Activated naive CD4-positive, alpha-beta T cell treated with anti-CD3 and anti-CD28 coated beads, Interleukin-2, amount 50 U/mL, for 72 hours (primary cell): Measurements from ENCODE around the gene HOXB3. TPM values are rescaled to one million over a fixed set of nuclear protein-coding genes. Genes with fewer than 3 reads are reported as not detected.

ENCODE experiments used
- ATAC-seq, 2 donors: fragments of 150-1000 bp; cut with Tn5 transposase; 2 replicates each; pipeline ENCODE4 v1.10.0; 2021; ENCODE audit warnings: mild to moderate bottlenecking in 2 of 2, moderate library complexity in 2 of 2
- DNase-seq, 2 donors: peaks; one replicate each; pipeline ENCODE4 v3.0.0; 2021 to 2022; ENCODE audit warnings: low spot score in 2 of 2
- H3K27ac Mint-ChIP-seq, 2 donors: one replicate each; pipeline ENCODE4 v1.8.0; 2022; ENCODE audit warnings: mild to moderate bottlenecking in 2 of 2, mixed read lengths in 2 of 2
- H3K36me3 Mint-ChIP-seq, 2 donors: one replicate each; pipeline ENCODE4 v1.8.0; 2022; ENCODE audit warnings: mixed read lengths in 2 of 2
- H3K9me3 Mint-ChIP-seq, 2 donors: one replicate each; pipeline ENCODE4 v1.8.0; 2022; ENCODE audit warnings: mixed read lengths in 2 of 2
- total RNA-seq, 2 donors: library from RNA; stranded (reverse); gene quantifications; one replicate each; pipeline ENCODE4 v1.2.3, GENCODE V29; 2022

The HOXB3 gene
- total RNA-seq, 2 donors from 2014 or later: 1.6 to 3.1 TPM

DNA sequence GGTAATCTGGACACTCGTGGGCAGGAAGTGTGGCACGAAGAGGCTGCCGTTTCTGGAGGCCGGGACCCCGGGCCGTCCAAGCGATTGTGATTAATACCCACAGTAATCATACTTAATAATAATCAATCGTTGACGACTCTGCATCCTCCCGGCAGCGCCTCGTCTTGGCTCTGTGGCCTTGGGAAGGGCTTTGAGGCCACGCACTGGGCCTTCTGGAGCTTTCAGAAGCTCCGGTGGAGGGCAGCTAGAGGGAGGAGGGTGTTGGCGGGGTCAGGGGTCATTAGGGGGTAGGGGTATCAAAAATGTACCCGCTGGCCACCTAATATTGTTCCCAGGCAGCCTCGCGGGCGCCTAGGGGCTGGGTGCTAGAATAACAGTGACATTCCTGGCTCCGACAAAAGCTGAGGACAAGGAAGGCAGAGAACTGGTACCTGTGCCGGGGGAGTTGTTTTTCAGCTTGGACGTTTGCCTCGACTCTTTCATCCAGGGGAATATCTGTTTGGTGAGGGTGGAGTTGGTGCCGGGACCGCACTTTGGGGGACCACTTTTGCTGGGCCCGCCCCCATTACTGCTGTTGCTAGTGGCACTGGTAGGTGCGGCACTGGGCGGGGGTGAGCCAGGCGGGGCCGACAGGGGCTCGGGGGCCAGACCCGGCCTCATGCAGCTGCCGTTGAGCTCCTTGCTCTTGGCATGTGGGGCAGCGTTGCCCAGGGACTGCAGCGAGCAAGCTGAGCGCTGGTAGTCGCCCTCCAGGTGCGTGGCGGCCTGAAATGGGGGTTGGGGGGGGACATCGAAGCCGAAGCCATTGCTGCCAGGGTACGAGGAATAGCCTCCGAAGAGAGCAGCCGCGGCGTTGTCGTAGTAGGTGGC lies 38.2 kb downstream of the HOXB3 start:
- DNase-seq (no peak), ATAC-seq (no peak)
- no peaks in the 10 kb centered on the region for H3K9me3 Mint-ChIP-seq
- no peak overlapping the region for H3K27ac Mint-ChIP-seq
- no peaks in the 10 kb centered on the region for H3K36me3 Mint-ChIP-seq

DNA sequence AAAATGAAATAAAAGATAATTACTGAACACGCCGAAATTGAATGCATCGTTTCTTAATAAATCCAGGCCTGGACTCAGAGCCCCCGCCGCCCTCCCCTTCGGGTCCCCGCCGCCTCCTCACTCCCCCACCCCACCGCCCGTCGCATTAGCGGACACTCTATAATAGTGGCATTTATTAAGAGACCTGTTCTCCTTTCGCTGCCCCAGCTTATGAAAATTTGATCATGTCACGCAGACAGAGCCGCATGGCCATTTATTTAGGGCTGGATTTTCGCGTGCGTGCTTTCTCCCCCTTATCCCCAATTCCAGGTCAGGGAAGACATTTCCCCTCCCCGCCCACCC lies 38.9 kb downstream of the HOXB3 start:
- H3K27ac Mint-ChIP-seq: no peak overlapping the region
- no peaks in the 10 kb centered on the region for H3K36me3 Mint-ChIP-seq
- ATAC-seq (no peak), DNase-seq (no peak)
- no peaks in the 10 kb centered on the region for H3K9me3 Mint-ChIP-seq

DNA sequence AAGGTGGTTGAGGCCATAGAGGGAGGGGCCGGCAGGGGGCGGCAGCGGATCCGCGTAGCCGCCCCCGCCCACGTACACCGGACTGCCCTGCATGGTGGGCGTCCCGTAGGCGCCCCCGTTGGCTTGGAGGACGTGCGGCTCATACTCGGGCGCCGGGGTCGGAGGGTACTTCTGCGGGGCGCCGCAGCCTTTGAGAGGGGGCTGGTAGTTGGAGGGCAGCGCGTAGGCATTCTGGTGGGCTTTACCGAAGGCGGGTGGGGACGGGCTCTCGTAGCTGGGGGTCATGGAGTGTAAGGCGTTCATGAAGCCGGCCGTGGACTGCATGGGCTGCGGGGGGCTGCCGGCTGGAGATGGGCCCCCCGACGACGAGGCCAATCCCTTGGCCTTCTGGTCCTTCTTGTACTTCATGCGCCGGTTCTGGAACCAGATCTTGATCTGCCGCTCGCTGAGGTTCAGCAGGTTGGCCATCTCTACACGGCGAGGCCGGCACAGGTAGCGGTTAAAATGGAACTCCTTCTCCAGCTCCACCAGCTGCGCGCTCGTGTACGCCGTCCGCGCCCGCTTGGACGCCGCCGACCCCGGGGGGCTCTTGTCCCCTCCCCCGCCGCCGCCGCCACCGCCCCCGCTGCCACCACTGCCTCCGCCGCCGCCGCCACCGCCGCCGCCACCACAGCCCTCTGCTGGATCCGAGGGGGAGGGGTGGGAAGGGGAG lies 39.4 kb downstream of the HOXB3 start:
- DNase-seq (no peak), ATAC-seq (no peak)
- Mint-ChIP-seq H3K27ac (no peak overlapping the region), H3K36me3 (no peaks in the 10 kb centered on the region), H3K9me3 (no peaks in the 10 kb centered on the region)

DNA sequence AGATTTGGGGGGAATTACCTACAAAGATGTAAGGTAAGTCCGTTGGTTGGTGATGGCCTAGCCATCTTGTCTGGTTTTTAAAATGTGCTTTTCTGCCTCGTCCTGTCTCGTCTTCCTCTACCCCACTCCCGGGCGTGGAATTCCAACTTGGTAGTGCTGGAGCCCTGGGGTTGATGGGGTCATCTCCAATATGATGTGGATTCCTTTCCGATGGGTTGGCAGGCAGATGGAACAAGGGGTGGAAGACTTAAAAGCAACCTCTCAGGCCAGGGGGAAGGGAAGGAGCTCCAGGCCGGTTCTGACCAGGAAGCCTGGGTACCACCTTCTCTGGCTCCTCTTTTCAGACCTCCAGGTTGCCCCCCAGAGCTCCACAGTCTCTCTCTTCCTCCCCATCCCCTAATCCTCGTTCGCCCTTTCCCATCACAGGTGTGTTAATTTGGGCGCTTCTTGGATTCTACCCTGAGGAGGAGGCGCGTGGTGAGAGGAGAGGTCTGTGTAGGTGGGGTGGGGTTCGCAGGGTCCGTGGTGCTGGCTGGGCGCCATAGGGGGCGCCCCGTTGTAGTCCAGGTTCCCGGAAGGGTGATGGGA lies 40.0 kb downstream of the HOXB3 start:
- H3K27ac Mint-ChIP-seq: no peak overlapping the region
- no peak for ATAC-seq
- H3K36me3 Mint-ChIP-seq: no peaks in the 10 kb centered on the region
- no peak for DNase-seq
- no peaks in the 10 kb centered on the region for H3K9me3 Mint-ChIP-seq

DNA sequence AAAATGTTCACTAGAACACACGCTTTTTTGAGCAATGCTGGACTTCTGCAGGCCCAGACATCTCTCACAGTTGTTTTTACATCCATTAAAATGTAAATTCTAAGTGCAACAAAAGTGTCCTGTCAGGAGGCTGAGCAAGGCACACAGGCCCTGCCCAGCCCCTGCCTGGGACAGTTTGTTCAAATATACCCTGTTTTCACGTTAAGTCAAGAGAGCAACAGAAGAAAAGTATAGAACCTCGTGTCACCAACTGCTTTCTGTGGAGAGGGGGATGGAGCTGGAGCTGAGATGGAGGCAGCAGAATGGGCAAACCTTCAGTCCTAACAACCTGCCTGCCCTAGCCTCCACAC lies 40.8 kb downstream of the HOXB3 start:
- no peak for ATAC-seq
- H3K36me3 Mint-ChIP-seq: peaks cover 0 to under 1% of the 10 kb centered on the region in 2 donors
- H3K27ac Mint-ChIP-seq: no peak overlapping the region
- DNase-seq: no peak
- H3K9me3 Mint-ChIP-seq: no peaks in the 10 kb centered on the region

DNA sequence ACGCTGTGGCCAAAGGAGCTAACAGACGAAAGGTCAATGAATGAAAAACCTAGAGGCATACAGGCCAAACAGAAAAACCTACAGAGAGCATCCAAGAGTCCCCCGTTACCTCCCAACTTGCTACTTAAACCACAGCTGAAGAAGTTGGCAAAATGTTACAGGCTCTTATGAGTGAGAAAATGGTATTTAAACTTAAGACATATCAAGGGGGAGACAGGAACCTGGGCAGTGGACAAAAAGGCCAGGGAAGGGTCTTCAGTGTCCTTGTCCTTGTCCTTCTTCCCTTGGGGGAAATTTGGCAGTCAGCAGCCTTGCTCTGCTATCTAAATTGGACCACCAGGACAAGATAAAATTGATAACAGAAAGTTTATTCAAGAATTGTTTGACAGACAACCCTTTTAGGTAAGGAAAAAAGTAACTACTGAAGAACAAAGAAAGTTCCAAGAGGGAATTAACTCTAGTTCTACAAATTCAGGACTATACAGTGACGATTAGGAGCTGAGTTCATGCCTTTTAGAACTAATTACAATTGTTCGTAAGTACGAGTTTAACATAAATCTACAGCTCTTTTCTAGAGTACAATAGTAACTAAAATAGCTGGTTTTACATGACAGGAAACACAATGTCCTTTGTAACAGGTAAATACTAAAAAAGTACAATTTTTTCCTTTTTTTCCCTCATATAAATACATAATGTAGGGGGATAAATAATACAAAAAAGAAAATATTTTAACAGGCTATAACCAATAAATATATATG lies 41.3 kb downstream of the HOXB3 start:
- Mint-ChIP-seq H3K27ac (peak overlapping the region in 1 of 2 donors; percentile 66), H3K36me3 (peaks cover 0 to 6% of the 10 kb centered on the region in 2 donors), H3K9me3 (no peaks in the 10 kb centered on the region)
- DNase-seq: no peak
- no peak for ATAC-seq

DNA sequence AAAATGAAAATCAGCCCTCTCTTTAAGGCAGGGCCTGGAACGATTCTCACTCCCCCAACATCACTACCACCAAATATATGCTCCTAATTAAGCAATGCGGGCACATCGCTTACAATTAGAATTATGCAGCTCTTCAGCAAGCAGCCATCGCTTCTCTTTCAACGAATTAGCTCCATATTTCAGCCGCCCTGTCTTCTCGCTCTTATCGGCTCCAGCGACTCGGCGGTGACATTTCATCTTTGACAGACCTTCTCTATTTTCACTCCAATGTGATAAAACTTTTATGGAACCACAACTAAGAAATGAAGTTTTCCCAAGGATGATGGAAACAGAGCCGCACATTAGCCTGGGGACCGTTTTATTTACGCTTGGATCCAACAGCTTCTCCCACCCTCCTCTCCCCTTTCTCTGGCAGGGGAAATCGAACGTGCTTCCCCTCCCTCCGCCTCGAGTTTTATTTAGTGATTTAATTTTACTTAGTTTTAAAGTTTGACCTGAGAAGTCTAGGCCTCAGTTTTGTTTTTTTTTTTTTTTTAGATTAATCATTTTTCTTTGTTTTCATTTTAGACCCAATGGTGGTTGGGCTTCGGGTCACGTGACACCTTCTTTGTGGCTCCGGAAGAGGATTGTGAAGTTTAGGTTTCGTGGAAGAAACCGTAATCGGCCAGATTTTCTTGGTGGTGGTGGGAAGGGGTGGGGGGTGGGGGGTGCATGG lies 42.1 kb downstream of the HOXB3 start:
- DNase-seq (no peak), ATAC-seq (peak in 1 of 2 donors; percentile 15)
- Mint-ChIP-seq H3K27ac (peak overlapping the region in 1 of 2 donors; percentile 66), H3K36me3 (peaks cover under 1 to 11% of the 10 kb centered on the region in 2 donors), H3K9me3 (no peaks in the 10 kb centered on the region)

DNA sequence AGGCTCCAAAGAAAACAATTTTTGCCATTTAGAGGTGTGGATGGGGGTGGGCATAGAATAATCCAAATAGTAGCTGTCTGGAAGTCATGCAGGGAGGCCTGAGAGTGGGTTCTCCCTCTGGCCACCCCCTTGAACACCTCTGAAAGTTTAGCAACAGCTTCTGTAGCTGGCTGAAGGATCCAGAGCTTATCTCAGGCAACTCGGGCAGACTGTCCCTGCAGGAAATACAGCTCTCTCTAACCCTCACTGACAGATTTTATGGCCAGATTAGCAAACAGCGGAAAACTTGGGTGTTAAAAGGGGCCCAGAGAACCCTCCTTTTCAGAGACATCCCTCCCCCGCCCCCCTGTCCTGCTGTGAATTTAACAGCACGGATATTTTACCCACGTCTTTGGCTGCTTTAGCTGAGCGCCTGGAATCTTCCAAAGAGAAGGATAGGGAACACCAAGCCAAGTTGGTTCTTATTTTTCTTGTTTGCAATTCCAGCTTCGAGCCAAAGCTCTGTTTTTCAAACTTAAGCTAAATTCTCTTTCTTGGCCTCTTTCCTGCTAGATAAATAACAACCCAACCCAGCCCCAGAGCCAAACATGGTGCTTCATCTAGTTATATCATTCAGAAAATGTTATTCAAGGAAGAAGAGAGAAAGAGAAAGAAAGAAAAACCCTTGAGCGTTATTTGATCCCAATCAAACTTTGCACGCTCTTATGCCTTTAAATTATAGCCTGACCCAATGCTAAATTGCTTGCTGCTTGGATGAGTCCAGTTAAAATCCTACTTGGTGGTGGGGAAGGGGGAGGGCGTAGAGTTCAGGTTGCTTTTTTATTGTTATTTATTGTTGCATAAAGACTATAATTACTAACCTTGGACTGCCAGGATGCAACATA lies 42.9 kb downstream of the HOXB3 start:
- H3K9me3 Mint-ChIP-seq: no peaks in the 10 kb centered on the region
- peak overlapping the region in 1 of 2 donors; percentile 66 for H3K27ac Mint-ChIP-seq
- ATAC-seq (no peak), DNase-seq (no peak)
- peaks cover 8 to 19% of the 10 kb centered on the region in 2 donors for H3K36me3 Mint-ChIP-seq

DNA sequence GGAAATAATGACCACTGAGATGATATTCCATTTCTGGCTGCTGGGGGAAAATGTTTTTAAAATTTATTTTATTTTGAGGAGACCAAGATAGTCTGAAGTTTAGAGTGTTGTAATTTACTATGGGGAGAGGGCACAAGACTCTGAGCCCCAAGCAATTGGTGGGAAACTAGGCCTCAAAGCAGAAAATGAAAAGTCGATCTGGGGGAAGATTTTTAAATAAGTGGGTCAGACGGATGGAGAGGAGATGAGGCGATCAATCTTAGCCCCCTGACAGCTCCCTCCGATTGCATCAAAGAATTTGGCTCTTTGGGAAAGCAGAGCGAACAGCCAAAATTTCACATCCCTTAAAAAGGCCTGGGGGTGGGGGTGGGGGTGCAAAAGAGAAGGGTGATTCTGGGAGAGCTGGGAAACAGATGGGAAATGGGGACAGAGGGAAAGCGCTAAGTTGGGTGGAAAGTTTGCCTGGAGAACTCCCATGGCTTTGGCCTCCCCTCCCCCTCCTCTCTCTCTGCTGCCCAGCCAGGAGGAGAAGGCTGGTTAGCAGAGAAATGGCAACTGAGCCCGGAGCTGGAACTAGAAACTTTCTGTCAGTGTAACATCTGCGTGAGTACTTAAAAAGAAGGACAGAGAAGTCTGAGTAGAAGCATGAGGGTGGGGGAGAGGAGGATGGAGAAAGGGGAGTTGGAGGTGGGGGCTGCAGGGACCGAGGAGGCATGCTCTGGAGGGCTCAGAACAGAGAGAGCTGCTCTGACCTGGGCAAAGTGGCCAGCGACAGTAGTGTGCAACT lies 43.7 kb downstream of the HOXB3 start:
- DNase-seq (no peak), ATAC-seq (no peak)
- Mint-ChIP-seq H3K36me3 (peaks cover 13 to 27% of the 10 kb centered on the region in 2 donors), H3K9me3 (no peaks in the 10 kb centered on the region), H3K27ac (no peak overlapping the region)

DNA sequence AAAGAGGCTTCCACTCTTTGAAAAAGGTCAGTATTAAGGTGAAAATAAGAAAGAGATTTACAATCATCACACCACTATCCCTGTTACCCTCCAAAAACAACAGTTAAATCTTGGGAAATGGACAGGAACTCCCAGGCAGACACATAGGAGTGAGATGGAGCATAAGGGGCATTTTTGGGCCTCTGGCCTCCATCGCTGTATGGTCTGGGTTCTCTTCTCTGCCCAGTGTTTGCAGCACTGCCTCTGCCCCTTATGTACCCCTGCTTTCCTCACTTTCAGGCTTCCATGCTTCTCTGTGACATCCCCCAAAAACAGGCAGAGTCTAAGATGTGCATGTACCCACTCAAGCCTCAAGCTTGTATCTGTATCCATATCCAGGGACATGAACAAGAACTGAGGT lies 44.5 kb downstream of the HOXB3 start:
- no peak for ATAC-seq
- H3K9me3 Mint-ChIP-seq: no peaks in the 10 kb centered on the region

DNA sequence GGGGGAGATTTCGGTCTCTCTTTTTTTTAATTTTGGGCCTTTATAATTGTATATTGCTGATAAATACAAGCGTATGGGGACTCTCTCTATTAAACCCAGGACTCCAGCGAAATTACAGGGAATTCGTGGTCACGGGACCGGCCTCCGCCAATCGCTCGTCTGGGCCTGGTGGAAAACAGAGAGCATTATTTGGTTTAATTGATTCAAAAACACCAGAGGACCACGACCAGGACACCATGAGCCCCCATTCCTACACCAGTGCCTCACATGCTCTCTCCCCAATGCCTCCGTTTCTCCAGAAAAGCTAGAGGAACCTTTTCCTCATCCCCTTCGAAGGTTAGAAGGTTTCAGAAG lies 45.0 kb downstream of the HOXB3 start, which contains the start of gene HOXB2:
HOXB2 (minus strand) TSS at position 88 of the 354 bp plus-strand sequence. CDS start 198 bp downstream, outside the sequence.
- H3K36me3 Mint-ChIP-seq: peaks cover 13 to 33% of the 10 kb centered on the region in 2 donors
- no peaks in the 10 kb centered on the region for H3K9me3 Mint-ChIP-seq
- ATAC-seq (no peak), DNase-seq (no peak)
- H3K27ac Mint-ChIP-seq: peak within 1 kb of the TSS; percentile 56 to 100

More for the DNA sequence above, 44.5 kb downstream of the HOXB3 start:
- Mint-ChIP-seq H3K27ac (peak overlapping the region; percentile 22 to 100), H3K36me3 (peaks cover 13 to 33% of the 10 kb centered on the region in 2 donors)
- no peak for DNase-seq

DNA sequence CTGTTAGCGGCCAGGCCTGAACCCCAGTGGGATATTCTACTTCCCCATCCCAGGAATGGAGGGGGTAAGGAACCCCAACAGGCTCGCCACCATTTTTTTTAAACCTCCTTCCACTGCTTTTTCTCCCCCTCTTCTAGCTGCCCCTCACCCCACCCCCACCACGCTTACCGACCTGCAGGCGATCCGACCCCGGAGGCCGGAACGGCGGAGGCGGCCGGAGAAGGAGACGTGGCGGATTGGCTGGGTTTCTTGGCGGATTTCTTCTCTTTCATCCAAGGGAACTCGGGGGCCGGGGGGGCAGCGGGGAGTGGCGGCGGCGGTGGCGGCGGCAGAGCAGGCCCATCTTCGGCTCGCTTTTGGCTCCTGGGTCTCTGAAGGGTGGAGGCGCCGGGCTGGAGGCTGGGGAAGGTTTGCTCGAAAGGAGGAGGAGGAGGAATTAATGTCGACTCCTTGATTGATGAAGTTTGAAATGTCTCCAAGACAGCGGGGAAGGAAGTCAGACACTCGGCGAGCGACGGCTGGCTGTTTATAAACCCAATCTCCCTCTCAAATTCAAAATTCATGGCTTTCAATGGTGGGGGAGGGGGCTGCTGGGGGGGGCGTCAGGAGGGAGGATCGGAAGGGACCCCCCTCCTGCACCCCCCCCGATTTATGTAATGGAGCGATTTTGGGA lies 45.6 kb downstream of the HOXB3 start:
- ATAC-seq: peak in 1 of 2 donors; percentile 3
- peaks cover 13 to 33% of the 10 kb centered on the region in 2 donors for H3K36me3 Mint-ChIP-seq

DNA sequence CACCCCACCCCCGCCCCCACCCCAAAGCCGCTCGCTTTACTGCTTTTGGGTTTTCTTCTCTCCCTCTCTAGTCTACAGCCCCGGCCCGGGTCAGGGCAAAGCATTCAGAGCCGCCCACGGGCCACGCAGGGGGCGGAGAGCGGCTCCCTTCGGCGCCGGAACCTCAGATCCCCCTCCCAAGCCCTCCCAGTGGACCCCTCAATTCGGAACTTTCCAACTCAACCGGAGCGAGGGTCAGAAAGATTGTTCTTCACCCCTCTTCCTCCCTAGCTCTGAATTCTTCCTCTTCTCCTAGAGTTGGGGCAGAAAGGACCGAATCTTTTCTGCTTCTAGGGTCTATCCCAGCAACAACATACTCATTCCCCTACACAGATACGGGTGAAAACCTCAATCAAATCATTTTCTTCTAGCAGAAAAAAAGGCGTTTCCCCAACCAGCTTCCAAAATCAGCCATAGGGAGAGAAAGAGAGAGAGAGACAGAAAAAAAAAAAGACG lies 46.1 kb downstream of the HOXB3 start:
- peak; percentile 44 to 53 for ATAC-seq
- H3K9me3 Mint-ChIP-seq: no peaks in the 10 kb centered on the region
- H3K36me3 Mint-ChIP-seq: peaks cover 13 to 33% of the 10 kb centered on the region in 2 donors
- peak in 1 of 2 donors; percentile 32 for DNase-seq
- peak overlapping the region; percentile 56 to 100 for H3K27ac Mint-ChIP-seq

More for the DNA sequence above, 45.6 kb downstream of the HOXB3 start:
- DNase-seq: peak in 1 of 2 donors; percentile 12
- H3K9me3 Mint-ChIP-seq: no peaks in the 10 kb centered on the region
- peak overlapping the region; percentile 45 to 100 for H3K27ac Mint-ChIP-seq
